ENCODE measurements around the gene TEX51.

TEX51 gene

DNA sequence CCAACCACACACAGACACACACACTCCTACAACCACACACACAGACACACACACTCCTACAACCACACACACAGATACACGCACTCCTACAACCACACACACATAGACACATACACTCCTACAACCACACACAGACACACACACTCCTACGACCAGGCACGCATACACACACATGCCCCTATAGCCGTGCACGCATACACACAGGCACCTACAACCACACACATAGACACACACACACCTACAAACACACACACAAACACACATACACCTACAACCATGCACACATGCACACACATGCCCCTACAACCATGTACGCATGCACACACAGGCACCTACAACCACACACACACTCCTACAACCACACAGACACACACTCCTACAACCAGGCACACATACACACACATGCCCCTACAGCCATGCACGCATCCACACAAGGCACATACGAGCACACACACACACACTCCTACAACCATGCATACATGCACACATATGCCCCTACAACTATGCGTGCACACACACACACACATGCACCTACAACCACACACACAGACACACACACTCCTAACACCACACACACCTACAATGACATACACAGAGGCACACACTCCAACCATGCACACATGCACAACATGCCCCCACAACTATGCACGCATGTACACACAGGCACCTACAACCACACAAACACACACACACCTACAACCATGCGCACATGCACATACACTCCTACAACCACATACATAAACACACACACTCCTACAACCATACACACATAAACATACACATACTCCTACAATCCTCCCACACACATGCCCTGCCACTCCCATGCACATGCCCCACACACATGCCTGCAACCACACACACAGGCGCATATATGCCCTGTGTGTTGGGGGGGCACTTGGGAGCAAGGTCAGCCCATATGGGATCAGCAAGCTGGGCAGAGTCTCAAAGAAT lies 19.1 kb upstream of the TEX51 start:
- DNase-seq: no peak

GRCh38 chr2:126880324-126880723 lies 18.4 kb upstream of the TEX51 start:
- DNase-seq: no peak

DNA sequence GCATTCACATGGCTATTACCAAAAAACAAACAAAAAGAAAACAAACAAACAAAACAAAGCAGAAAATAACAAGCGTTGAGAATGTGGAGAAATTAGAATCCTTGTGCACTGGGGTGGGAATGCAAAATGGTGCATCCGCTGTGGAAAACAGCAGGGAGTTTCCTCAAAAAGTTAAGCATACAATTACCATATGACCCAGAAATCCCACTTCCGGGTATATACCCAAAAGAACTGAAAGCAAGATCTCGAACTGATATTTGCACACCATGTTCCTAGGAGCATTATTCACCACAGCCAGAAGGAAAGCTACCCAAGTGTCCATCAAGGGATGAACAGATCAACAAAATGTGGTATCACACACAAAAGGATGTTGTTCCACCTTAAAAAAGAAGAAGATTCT lies 17.9 kb upstream of the TEX51 start:
- no peak for DNase-seq

DNA sequence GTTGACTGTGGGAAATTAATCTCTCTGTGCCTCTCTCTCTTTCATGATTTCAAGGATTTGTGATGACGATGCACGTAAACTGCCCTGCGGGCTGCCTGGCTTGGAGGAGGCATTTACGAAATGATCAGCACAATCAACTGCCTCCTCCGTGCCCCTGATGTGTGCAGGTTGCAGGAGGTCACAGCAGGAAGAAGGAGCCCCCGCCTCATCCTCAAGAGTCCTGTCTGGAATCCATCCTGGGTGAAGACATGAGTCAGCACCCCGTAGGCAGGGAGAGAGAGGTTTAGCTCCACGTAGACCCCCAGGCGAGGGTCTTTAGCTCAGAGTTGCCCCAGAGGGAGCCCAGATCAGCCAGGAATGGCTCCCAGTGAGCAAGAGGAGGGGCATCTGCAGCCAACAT lies 17.1 kb upstream of the TEX51 start:
- DNase-seq: no peak

DNA sequence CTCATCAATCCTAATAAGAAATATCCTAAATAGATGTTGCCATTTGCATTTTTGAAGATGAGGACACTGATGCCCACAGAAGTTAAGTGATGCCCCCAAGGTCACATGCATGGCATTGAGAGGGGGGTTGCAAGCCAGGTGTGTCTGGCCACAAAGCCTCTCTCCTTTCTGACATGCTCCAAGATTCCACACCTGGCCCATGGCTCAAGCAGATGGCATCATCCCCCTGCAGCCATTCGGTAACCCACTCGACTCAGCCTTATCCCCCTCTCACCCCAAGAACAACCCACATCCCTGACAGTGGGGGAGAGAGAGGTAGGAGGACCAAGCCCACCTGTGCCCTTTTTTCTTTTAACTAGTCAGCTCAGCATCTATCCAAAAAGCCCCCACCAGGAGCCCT lies 16.5 kb upstream of the TEX51 start:
- no peak for DNase-seq

GRCh38 chr2:126882736-126883665 lies 15.7 kb upstream of the TEX51 start:
- DNase-seq: no peak

GRCh38 chr2:126883666-126884040 lies 15.0 kb upstream of the TEX51 start:
- DNase-seq: no peak

DNA sequence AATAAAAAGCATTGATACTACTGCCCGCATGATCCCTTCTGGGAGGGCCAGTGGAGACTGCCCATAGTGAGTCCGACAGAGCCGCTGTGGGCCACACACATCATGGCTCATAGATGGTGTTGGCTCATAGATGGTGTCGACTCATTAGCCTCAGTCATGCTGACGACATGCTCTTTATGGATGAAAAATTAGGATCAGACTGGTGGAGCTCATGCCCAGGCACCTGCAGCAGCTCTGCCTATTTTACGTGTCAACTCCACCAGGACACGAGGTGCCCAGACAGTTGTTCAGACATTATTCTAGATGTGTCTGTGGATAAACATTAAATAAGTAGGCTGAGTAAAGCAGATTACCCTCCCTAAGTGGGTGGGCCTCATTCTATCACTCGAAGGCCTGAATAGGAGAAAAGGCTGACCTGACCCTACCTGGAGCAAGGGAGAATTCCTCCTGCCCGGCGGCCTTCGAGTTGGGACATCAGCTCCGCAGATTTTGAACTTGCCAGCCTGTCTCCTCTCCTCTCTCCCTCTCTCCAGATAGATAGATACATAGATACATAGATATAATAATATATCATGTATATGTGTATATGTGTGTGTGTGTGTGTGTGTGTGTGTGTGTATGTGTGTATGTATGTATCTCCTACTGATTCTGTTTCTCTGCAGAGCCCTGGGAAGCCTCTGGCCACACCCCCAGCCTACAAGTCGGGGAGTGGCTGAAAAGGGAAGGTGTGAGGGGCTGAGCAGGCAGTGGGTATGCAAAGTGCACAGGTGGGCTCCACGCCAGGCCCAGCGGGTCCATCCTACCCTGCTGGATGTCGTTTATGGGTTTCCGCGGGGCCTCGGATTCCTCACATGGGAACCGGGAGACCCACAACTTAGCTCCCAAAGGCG lies 13.6 kb upstream of the TEX51 start:
- DNase-seq: no peak

GRCh38 chr2:126885751-126886210 lies 12.9 kb upstream of the TEX51 start:
- DNase-seq: no peak

DNA sequence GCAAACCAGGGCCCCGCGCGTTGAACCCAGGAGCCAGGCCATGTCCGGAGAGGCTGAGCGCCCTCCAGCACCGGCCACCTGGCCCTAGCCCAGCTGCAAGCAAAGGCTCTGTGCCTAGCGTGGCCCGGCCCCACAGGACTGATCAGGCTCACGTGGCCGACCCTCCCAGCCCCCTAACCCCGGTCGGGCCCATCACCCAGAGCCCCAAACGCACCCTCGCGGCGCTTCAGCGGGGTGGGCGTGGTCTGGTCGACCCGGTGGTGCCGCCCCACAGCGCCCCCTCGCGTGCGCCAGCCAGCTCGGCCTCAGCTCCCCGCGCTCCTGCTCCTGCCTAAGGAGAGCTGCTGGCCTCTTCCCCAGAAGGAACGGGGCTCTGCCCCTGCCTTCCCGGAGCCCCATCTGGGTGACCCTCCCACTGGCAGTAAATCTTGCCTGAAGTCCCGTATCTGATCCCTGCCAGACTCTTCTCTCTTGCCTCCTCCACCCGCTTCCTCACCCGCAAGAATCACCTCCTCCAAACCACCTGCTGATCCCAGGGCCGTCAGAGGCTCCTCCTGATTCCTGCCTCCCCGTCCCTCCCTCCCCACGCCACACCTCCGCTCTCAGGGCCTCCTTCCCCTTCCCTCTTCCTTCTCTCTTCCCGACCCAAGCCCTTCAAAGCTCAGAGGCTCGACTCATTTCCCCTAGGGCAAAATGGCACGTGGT lies 12.3 kb upstream of the TEX51 start:
- DNase-seq: no peak

- DNase-seq: no peak
These were observed 11.8 kb upstream of the TEX51 start for GRCh38 chr2:126886916-126887280.

DNA sequence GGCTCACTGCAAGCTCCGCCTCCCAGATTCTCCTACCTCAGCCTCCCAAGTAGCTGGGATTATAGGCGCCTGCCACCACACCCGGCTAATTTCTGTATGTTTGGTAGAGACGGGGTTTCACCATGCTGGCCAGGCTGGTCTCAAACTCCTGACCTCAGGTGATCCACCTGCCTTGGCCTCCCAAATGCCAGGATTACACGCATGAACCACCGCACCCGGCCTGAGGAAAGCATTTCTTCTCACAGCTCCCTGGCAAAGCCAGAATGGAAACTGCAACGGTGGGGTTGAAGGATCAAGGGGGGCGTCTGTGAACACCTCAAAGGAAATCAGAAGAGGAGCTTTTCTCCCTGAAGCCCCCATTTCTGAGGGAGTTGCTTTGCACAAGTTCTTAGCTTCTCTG lies 11.2 kb upstream of the TEX51 start:
- DNase-seq: no peak

GRCh38 chr2:126888046-126888445 lies 10.6 kb upstream of the TEX51 start:
- DNase-seq: no peak

- no peak for DNase-seq
These were observed 9.6 kb upstream of the TEX51 start for GRCh38 chr2:126889071-126889470.

DNA sequence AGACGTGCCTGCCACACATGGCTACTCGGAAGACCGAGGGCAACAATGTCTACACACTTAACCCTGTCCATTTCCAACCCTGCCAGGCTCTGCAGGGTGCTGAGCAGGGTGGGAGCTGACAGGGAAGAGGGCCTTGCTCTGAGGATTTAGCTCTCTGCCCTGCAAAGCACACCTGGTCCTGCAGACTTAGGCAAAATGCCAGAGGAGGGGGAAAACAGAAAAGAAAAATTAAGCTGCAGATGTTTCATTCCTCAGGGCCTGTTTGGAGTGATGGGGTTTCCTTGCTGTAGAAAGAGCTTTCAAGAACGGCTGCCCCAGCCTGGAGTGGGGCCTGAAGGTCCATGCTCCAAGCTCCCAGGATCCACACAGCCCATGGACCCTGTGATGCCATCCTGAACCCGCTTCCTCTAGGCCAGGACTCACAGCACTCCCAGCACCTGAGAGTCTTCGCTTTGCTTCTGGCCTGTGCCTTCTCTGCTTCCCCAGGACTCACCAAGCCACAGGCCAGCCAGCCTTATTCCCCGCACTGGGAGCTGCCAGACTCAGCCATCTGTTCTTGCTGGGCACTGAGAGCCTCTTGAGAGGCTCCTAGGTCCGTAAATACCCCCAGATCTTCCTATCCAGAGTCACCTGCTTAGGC lies 9.1 kb upstream of the TEX51 start:
- no peak for DNase-seq

- DNase-seq: no peak
These were observed 8.6 kb upstream of the TEX51 start for GRCh38 chr2:126890136-126890510.

- no peak for DNase-seq
These were observed 7.9 kb upstream of the TEX51 start for GRCh38 chr2:126890551-126891450.

GRCh38 chr2:126891681-126892500 lies 6.8 kb upstream of the TEX51 start:
- no peak for DNase-seq

DNA sequence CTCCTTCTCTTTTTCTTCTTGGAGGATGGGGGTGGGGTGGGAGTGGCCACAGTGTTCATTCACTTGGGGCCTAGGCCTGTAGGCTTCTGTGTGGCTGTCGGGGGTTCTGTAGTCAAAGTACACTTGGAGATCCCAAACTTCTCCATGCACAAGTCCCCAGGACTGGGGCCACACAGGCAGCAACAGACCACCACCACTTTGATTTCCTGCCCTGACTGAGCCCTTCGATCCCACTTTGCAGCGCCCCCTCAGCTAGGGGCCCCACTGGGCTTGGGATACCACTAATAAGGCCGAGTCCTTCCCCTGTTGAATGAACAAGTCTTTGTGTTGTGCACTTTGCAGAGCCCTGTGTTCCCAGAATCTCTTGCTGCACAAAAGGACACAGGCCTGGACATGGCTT lies 5.5 kb upstream of the TEX51 start:
- no peak for DNase-seq

GRCh38 chr2:126893606-126894005 lies 5.1 kb upstream of the TEX51 start:
- no peak for DNase-seq

All from NK-92 treated with Interleukin-12 subunit alpha and Interleukin-12 subunit beta, amount 100 ng/mL, for 24 hours (cell line).